ENCODE data around the gene MVB12B. TPM values are rescaled to one million over a fixed set of nuclear protein-coding genes. Genes with fewer than 3 reads are reported as not detected.
A peak's percentile ranks its signal among the peaks of the same experiment; 100 is the strongest.

The MVB12B gene
- total and polyA plus RNA-seq, 2 of the 4 experiments (the other 2 are of a cell fraction) = 2.0 to 4.0 TPM

DNA sequence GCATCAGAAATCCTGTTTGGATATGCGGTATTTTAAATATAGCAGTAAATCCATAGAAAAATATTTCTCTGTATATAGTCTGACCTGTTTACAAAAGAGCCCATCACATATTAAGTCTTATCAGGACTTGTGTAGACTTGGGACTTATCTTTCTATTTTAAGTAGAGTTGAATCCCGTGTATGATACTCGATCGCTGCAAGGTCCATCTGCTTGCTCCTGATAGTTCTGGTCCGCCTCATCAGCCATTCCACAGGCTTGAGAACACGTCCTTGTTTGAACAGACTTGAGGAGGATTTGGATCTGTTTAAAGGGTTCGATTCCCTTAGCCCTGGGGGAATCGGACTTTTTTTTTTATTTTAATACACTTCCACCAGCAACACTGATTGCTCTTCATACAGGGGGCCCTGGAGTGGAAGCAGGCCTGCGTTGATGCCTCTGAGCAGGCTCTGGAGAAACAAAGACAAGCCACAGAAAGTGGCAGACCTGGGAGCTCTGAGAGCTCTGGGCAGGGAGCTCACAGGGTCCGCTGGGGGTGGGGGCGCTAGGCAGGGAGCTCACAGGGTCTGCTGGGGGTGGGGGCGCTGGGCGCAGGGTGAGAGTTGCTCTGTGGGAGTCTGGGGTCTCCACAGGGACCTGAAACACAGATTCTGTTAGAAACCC lies 112.2 kb downstream of the MVB12B start:
- Histone ChIP-seq H4K8ac (ENCODE audit: low read depth in 2 of 2, low read length in 2 of 2) (no peak overlapping the region), H4K5ac (ENCODE audit: low read depth, low read length) (no peak overlapping the region), H3K27ac (ENCODE audit: insufficient read depth, low read length) (no peak overlapping the region), H3K23ac (ENCODE audit: low read depth, low read length) (no peak overlapping the region), H3K4me3 (ENCODE audit: insufficient read depth, low read depth, low read length) (no peak overlapping the region), H3K79me1 (ENCODE audit: low read depth in 1 of 2, low read length in 2 of 2) (no peaks in the 10 kb centered on the region), H3K4me1 (ENCODE audit: control insufficient read depth, insufficient read depth, low read length) (peaks cover 8% of the 10 kb centered on the region), H3K56ac (ENCODE audit: extremely low read depth, insufficient read depth, low read length) (no peak overlapping the region), H3K9ac (ENCODE audit: low read depth, low read length) (no peak overlapping the region), H2AK5ac (ENCODE audit: low read depth, low read length) (no peak overlapping the region), H2BK20ac (ENCODE audit: low read depth, low read length) (no peak overlapping the region), H3K14ac (replicated peaks; ENCODE audit: low read depth, low read length) (no peak overlapping the region), H3K36me3 (ENCODE audit: control insufficient read depth, insufficient read depth, low read length) (peaks cover 1% of the 10 kb centered on the region; the same call in 1 of the 2 replicates), H3K27me3 (ENCODE audit: control insufficient read depth, insufficient read depth, low read length) (no peaks in the 10 kb centered on the region), H3K4ac (ENCODE audit: low read depth, low read length) (peak overlapping the region; percentile 55), H2BK5ac (ENCODE audit: low read depth, low read length, poor library complexity, severe bottlenecking) (peak overlapping the region; percentile 3), H3K9me1 (ENCODE audit: insufficient read depth, low read length) (0 out of 2 replicates have a peak, but pooled peaks cover 3% of the 10 kb centered on the region), H4K20me1 (ENCODE audit: insufficient read depth, low read length) (no peaks in the 10 kb centered on the region), H4K91ac (ENCODE audit: insufficient read depth, low read depth, low read length) (no peak overlapping the region), H2BK120ac (ENCODE audit: low read depth, low read length) (no peak overlapping the region), H2BK15ac (ENCODE audit: low read depth, low read length) (no peak overlapping the region; the same call in 2 of the 3 replicates), H2AK9ac (replicated peaks; ENCODE audit: low read depth, low read length, poor library complexity) (no peak overlapping the region), H3K9me3 (ENCODE audit: control insufficient read depth, insufficient read depth, low read length) (no peaks in the 10 kb centered on the region), H2AFZ (replicated peaks; ENCODE audit: low read length, poor library complexity) (no peak overlapping the region), H3K18ac (ENCODE audit: low read depth, low read length) (no peak overlapping the region), H3K4me2 (ENCODE audit: low read depth, low read length) (no peak overlapping the region)
- dilution Hi-C loops (cut with HindIII; ENCODE audit: low sequenced_read_pairs, unreplicated experiment) (no loop called here), intact Hi-C loops (cut with micrococcal nuclease) (no loop called here), in situ Hi-C loops (cut with MboI; ENCODE audit: low sequenced_read_pairs) (no loop called here)
- WGBS, 2 experiments (ENCODE audit: extremely low coverage in 2 of 2, insufficient read length in 1 of 2) = no CpG with 5 or more reads among the region's 13 CpGs
- TF ChIP-seq, protein P1, sequence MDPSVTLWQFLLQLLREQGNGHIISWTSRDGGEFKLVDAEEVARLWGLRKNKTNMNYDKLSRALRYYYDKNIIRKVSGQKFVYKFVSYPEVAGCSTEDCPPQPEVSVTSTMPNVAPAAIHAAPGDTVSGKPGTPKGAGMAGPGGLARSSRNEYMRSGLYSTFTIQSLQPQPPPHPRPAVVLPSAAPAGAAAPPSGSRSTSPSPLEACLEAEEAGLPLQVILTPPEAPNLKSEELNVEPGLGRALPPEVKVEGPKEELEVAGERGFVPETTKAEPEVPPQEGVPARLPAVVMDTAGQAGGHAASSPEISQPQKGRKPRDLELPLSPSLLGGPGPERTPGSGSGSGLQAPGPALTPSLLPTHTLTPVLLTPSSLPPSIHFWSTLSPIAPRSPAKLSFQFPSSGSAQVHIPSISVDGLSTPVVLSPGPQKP (IDR thresholded peaks at IDR 0.05; ENCODE audit: borderline replicate concordance, low read depth, low read length) = no peak
- TF ChIP-seq, protein P2, sequence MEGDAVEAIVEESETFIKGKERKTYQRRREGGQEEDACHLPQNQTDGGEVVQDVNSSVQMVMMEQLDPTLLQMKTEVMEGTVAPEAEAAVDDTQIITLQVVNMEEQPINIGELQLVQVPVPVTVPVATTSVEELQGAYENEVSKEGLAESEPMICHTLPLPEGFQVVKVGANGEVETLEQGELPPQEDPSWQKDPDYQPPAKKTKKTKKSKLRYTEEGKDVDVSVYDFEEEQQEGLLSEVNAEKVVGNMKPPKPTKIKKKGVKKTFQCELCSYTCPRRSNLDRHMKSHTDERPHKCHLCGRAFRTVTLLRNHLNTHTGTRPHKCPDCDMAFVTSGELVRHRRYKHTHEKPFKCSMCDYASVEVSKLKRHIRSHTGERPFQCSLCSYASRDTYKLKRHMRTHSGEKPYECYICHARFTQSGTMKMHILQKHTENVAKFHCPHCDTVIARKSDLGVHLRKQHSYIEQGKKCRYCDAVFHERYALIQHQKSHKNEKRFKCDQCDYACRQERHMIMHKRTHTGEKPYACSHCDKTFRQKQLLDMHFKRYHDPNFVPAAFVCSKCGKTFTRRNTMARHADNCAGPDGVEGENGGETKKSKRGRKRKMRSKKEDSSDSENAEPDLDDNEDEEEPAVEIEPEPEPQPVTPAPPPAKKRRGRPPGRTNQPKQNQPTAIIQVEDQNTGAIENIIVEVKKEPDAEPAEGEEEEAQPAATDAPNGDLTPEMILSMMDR (conservative IDR thresholded peaks at IDR 0.05; ENCODE audit: low read depth, low read length) = no peak
- TF ChIP-seq MXI1 (IDR thresholded peaks at IDR 0.05; ENCODE audit: borderline replicate concordance, low read depth, low read length) = no peak
- TF ChIP-seq POLR2A (IDR thresholded peaks at IDR 0.05; ENCODE audit: low read depth, low read length) = no peak
- TF ChIP-seq, protein P3, sequence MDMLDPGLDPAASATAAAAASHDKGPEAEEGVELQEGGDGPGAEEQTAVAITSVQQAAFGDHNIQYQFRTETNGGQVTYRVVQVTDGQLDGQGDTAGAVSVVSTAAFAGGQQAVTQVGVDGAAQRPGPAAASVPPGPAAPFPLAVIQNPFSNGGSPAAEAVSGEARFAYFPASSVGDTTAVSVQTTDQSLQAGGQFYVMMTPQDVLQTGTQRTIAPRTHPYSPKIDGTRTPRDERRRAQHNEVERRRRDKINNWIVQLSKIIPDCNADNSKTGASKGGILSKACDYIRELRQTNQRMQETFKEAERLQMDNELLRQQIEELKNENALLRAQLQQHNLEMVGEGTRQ (IDR thresholded peaks at IDR 0.05; ENCODE audit: low read depth, low read length) = no peak
- TF ChIP-seq RCOR1 (IDR thresholded peaks at IDR 0.05; ENCODE audit: insufficient replicate concordance, low read length) = no peak
- TF ChIP-seq MAZ (IDR thresholded peaks at IDR 0.05; ENCODE audit: borderline replicate concordance, low read depth, low read length) = no peak
- TF ChIP-seq NFE2L2 (IDR thresholded peaks at IDR 0.05; ENCODE audit: low read depth, low read length) = no peak
- TF ChIP-seq RAD21 (IDR thresholded peaks at IDR 0.05; ENCODE audit: low read length) = no peak
- TF ChIP-seq MAFK (IDR thresholded peaks at IDR 0.05; ENCODE audit: low read depth, low read length) = no peak
- TF ChIP-seq FOS (IDR thresholded peaks at IDR 0.05; ENCODE audit: low read depth, low read length) = no peak
- no peak for TF ChIP-seq RFX5 (IDR thresholded peaks at IDR 0.05; ENCODE audit: low read depth, low read length)
- TF ChIP-seq BHLHE40 (IDR thresholded peaks at IDR 0.05; ENCODE audit: low read depth, low read length) = no peak
- TF ChIP-seq SMC3 (IDR thresholded peaks at IDR 0.05; ENCODE audit: low read depth, low read length) = no peak
- no peak for TF ChIP-seq CHD1 (IDR thresholded peaks at IDR 0.05; ENCODE audit: low read depth, low read length)
- DNase-seq = no peak
- 0 out of 2 replicates have a peak, but pooled peaks have one; percentile 11 for ATAC-seq (ENCODE audit: low read depth)
- ChIA-PET POLR2A (ENCODE audit: unreplicated experiment) (no interaction called here), CTCF (no interaction called here)
- no TSS peak for BruUV-seq (replicated peaks)
